HEK293 (cell line): ENCODE measurements around the gene NOS1AP.
A peak's percentile ranks its signal among the peaks of the same experiment; 100 is the strongest.

Source experiments
- BCL11A ChIP-seq: fragments of 450-650 bp; formaldehyde crosslinking; IDR thresholded peaks from 2 replicates; pipeline ENCODE4 v1.5.1; 2016; ENCODE audit warnings: low read depth, missing biosample characterization, missing genetic modification characterization
- CTCF ChIP-seq: fragments of 450-650 bp; formaldehyde crosslinking; IDR thresholded peaks from 2 replicates; pipeline ENCODE4 v1.5.1; 2016; ENCODE audit warnings: missing biosample characterization, missing genetic modification characterization
- ELK4 ChIP-seq: IDR thresholded peaks from 2 replicates; pipeline ENCODE4 v1.6.1; 2011; ENCODE audit warnings: mild to moderate bottlenecking, low read depth, low read length, borderline replicate concordance
- FEZF1 ChIP-seq: fragments of 450-650 bp; formaldehyde crosslinking; IDR thresholded peaks from 2 replicates; pipeline ENCODE4 v1.5.1; 2016; ENCODE audit warnings: missing biosample characterization, missing genetic modification characterization
- GLIS1 ChIP-seq: fragments of 450-650 bp; formaldehyde crosslinking; IDR thresholded peaks from 2 replicates; pipeline ENCODE4 v1.5.1; 2016; ENCODE audit warnings: missing biosample characterization, missing genetic modification characterization
- IKZF3 ChIP-seq: fragments of 450-650 bp; IDR thresholded peaks from 2 replicates; pipeline ENCODE4 v1.5.0; 2018; ENCODE audit warnings: missing biosample characterization, mild to moderate bottlenecking, missing genetic modification characterization, moderate library complexity
- MEIS1 ChIP-seq: sonication (generic); formaldehyde crosslinking; IDR thresholded peaks from 2 replicates; pipeline ENCODE4 v1.8.1; 2022; ENCODE audit warnings: missing genetic modification reagents, mild to moderate bottlenecking, borderline replicate concordance
- OSR2 ChIP-seq: fragments of 450-650 bp; formaldehyde crosslinking; IDR thresholded peaks from 2 replicates; pipeline ENCODE4 v1.5.1; 2016; ENCODE audit warnings: missing biosample characterization, missing genetic modification characterization
- SCRT1 ChIP-seq: fragments of 450-650 bp; formaldehyde crosslinking; IDR thresholded peaks from 2 replicates; pipeline ENCODE4 v1.5.1; 2016; ENCODE audit warnings: missing biosample characterization, missing genetic modification characterization, borderline replicate concordance
- ZFP37 ChIP-seq: fragments of 450-650 bp; formaldehyde crosslinking; IDR thresholded peaks from 2 replicates; pipeline ENCODE4 v1.5.1; 2016; ENCODE audit warnings: missing biosample characterization, missing genetic modification characterization
- ZIC2 ChIP-seq: fragments of 450-650 bp; formaldehyde crosslinking; IDR thresholded peaks from 2 replicates; pipeline ENCODE4 v1.5.1; 2016; ENCODE audit warnings: missing biosample characterization, missing genetic modification characterization
- ZNF112 ChIP-seq: fragments of 450-650 bp; formaldehyde crosslinking; IDR thresholded peaks from 2 replicates; pipeline ENCODE4 v1.5.0; 2017; ENCODE audit warnings: missing biosample characterization, missing genetic modification characterization
- ZNF146 ChIP-seq: fragments of 450-650 bp; formaldehyde crosslinking; IDR thresholded peaks from 2 replicates; pipeline ENCODE4 v1.5.1; 2016; ENCODE audit warnings: missing biosample characterization, missing genetic modification characterization
- ZNF155 ChIP-seq: fragments of 450-650 bp; formaldehyde crosslinking; IDR thresholded peaks from 2 replicates; pipeline ENCODE4 v1.5.1; 2016; ENCODE audit warnings: missing biosample characterization, missing genetic modification characterization
- ZNF157 ChIP-seq: fragments of 450-650 bp; formaldehyde crosslinking; IDR thresholded peaks from 2 replicates; pipeline ENCODE4 v1.5.1; 2016; ENCODE audit warnings: missing biosample characterization, missing genetic modification characterization
- ZNF211 ChIP-seq: fragments of 450-650 bp; formaldehyde crosslinking; IDR thresholded peaks from 2 replicates; pipeline ENCODE4 v1.5.1; 2016; ENCODE audit warnings: low read depth, missing biosample characterization, missing genetic modification characterization
- ZNF248 ChIP-seq: fragments of 450-650 bp; formaldehyde crosslinking; IDR thresholded peaks from 2 replicates; pipeline ENCODE4 v1.5.1; 2017; ENCODE audit warnings: missing biosample characterization, missing genetic modification characterization
- ZNF350 ChIP-seq: fragments of 450-650 bp; formaldehyde crosslinking; IDR thresholded peaks from 2 replicates; pipeline ENCODE4 v1.5.0; 2017; ENCODE audit warnings: missing biosample characterization, mild to moderate bottlenecking, missing genetic modification characterization
- ZNF354C ChIP-seq: fragments of 450-650 bp; formaldehyde crosslinking; IDR thresholded peaks from 2 replicates; pipeline ENCODE4 v1.5.1; 2016; ENCODE audit warnings: missing biosample characterization, missing genetic modification characterization, low read depth, borderline replicate concordance
- ZNF391 ChIP-seq: fragments of 450-650 bp; formaldehyde crosslinking; IDR thresholded peaks from 2 replicates; pipeline ENCODE4 v1.5.1; 2016; ENCODE audit warnings: low read depth, missing biosample characterization, missing genetic modification characterization, borderline replicate concordance
- ZNF394 ChIP-seq: fragments of 450-650 bp; formaldehyde crosslinking; IDR thresholded peaks from 2 replicates; pipeline ENCODE4 v1.5.1; 2016; ENCODE audit warnings: missing biosample characterization, missing genetic modification characterization, mild to moderate bottlenecking, moderate library complexity, borderline replicate concordance
- ZNF426 ChIP-seq: fragments of 450-650 bp; formaldehyde crosslinking; IDR thresholded peaks from 2 replicates; pipeline ENCODE4 v1.5.1; 2017; ENCODE audit warnings: missing biosample characterization, missing genetic modification characterization, mild to moderate bottlenecking, inconsistent platforms, moderate library complexity
- ZNF513 ChIP-seq: fragments of 450-650 bp; IDR thresholded peaks from 2 replicates; pipeline ENCODE4 v1.5.1; 2018; ENCODE audit warnings: missing biosample characterization, missing genetic modification characterization
- ZNF514 ChIP-seq: fragments of 450-650 bp; formaldehyde crosslinking; IDR thresholded peaks from 2 replicates; pipeline ENCODE4 v1.5.1; 2016; ENCODE audit warnings: missing biosample characterization, missing genetic modification characterization
- ZNF558 ChIP-seq: fragments of 450-650 bp; formaldehyde crosslinking; IDR thresholded peaks from 2 replicates; pipeline ENCODE4 v1.5.1; 2016; ENCODE audit warnings: missing biosample characterization, missing genetic modification characterization
- ZNF571 ChIP-seq: fragments of 450-650 bp; formaldehyde crosslinking; IDR thresholded peaks from 2 replicates; pipeline ENCODE4 v1.5.0; 2017; ENCODE audit warnings: missing biosample characterization, missing genetic modification characterization
- ZNF658 ChIP-seq: fragments of 450-650 bp; formaldehyde crosslinking; IDR thresholded peaks from 2 replicates; pipeline ENCODE4; 2016; ENCODE audit warnings: missing biosample characterization, missing genetic modification characterization
- ZNF664 ChIP-seq: fragments of 450-650 bp; formaldehyde crosslinking; IDR thresholded peaks from 2 replicates; pipeline ENCODE4 v1.5.1; 2016; ENCODE audit warnings: missing biosample characterization, missing genetic modification characterization
- ZNF692 ChIP-seq: fragments of 450-650 bp; formaldehyde crosslinking; IDR thresholded peaks from 2 replicates; pipeline ENCODE4 v1.5.1; 2016; ENCODE audit warnings: missing biosample characterization, missing genetic modification characterization
- ZNF791 ChIP-seq: fragments of 450-650 bp; formaldehyde crosslinking; IDR thresholded peaks from 2 replicates; pipeline ENCODE4 v1.5.1; 2016; ENCODE audit warnings: missing biosample characterization, missing genetic modification characterization
- TF ChIP-seq, protein P1 (sequence below): fragments of 450-650 bp; formaldehyde crosslinking; IDR thresholded peaks from 2 replicates; pipeline ENCODE4 v1.5.1; 2016; ENCODE audit warnings: missing biosample characterization, missing genetic modification characterization
- TF ChIP-seq, protein P2 (sequence below): fragments of 450-650 bp; formaldehyde crosslinking; IDR thresholded peaks from 2 replicates; pipeline ENCODE4 v1.5.1; 2016; ENCODE audit warnings: missing biosample characterization, missing genetic modification characterization

The NOS1AP gene

GRCh38 chr1:162094271-162094670, 24.8 kb downstream of the NOS1AP start (continued):
- no peak for TF ChIP-seq ZNF514 (tag by site-specific recombination)
- no peak for TF ChIP-seq CTCF
- TF ChIP-seq ZNF394 (tag by site-specific recombination) = no peak
- no peak for TF ChIP-seq MEIS1 (CRISPR knock-in tag)
- TF ChIP-seq ZNF558 (tag by site-specific recombination) = no peak
- no peak for TF ChIP-seq ZNF354C (tag by site-specific recombination)
- no peak for TF ChIP-seq ZIC2 (tag by site-specific recombination)
- peak; percentile 16; the same call in 1 of the 2 replicates for TF ChIP-seq SCRT1 (tag by site-specific recombination)
- no peak for TF ChIP-seq ZNF658 (tag by site-specific recombination)
- TF ChIP-seq ZNF211 (tag by site-specific recombination) = no peak
- no peak for TF ChIP-seq ZNF391 (tag by site-specific recombination)
- no peak for TF ChIP-seq ZNF350 (tag by site-specific recombination)
- TF ChIP-seq ZNF426 (tag by site-specific recombination) = no peak
- peak; percentile 13; the same call in 1 of the 2 replicates for TF ChIP-seq GLIS1 (tag by site-specific recombination)
- peak; percentile 50; the same call in 1 of the 2 replicates for TF ChIP-seq ZNF692 (tag by site-specific recombination)
- TF ChIP-seq ELK4 = no peak
- peak; percentile 97 for TF ChIP-seq FEZF1
- TF ChIP-seq OSR2 (tag by site-specific recombination) = peak; percentile 87
- no peak for TF ChIP-seq ZNF513 (tag by site-specific recombination)
- no peak for TF ChIP-seq ZFP37 (tag by site-specific recombination)
- no peak for TF ChIP-seq ZNF248 (tag by site-specific recombination)
- TF ChIP-seq IKZF3 = peak; percentile 81
- no peak for TF ChIP-seq ZNF146
- TF ChIP-seq ZNF664 (tag by site-specific recombination) = peak; percentile 60
- no peak for TF ChIP-seq BCL11A (tag by site-specific recombination)
- no peak for TF ChIP-seq ZNF791 (tag by site-specific recombination)
- no peak for TF ChIP-seq ZNF155 (tag by site-specific recombination)
- TF ChIP-seq, protein P1, sequence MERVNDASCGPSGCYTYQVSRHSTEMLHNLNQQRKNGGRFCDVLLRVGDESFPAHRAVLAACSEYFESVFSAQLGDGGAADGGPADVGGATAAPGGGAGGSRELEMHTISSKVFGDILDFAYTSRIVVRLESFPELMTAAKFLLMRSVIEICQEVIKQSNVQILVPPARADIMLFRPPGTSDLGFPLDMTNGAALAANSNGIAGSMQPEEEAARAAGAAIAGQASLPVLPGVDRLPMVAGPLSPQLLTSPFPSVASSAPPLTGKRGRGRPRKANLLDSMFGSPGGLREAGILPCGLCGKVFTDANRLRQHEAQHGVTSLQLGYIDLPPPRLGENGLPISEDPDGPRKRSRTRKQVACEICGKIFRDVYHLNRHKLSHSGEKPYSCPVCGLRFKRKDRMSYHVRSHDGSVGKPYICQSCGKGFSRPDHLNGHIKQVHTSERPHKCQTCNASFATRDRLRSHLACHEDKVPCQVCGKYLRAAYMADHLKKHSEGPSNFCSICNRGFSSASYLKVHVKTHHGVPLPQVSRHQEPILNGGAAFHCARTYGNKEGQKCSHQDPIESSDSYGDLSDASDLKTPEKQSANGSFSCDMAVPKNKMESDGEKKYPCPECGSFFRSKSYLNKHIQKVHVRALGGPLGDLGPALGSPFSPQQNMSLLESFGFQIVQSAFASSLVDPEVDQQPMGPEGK (tag by site-specific recombination) = no peak
- no peak for TF ChIP-seq ZNF112 (tag by site-specific recombination)
- TF ChIP-seq, protein P2, sequence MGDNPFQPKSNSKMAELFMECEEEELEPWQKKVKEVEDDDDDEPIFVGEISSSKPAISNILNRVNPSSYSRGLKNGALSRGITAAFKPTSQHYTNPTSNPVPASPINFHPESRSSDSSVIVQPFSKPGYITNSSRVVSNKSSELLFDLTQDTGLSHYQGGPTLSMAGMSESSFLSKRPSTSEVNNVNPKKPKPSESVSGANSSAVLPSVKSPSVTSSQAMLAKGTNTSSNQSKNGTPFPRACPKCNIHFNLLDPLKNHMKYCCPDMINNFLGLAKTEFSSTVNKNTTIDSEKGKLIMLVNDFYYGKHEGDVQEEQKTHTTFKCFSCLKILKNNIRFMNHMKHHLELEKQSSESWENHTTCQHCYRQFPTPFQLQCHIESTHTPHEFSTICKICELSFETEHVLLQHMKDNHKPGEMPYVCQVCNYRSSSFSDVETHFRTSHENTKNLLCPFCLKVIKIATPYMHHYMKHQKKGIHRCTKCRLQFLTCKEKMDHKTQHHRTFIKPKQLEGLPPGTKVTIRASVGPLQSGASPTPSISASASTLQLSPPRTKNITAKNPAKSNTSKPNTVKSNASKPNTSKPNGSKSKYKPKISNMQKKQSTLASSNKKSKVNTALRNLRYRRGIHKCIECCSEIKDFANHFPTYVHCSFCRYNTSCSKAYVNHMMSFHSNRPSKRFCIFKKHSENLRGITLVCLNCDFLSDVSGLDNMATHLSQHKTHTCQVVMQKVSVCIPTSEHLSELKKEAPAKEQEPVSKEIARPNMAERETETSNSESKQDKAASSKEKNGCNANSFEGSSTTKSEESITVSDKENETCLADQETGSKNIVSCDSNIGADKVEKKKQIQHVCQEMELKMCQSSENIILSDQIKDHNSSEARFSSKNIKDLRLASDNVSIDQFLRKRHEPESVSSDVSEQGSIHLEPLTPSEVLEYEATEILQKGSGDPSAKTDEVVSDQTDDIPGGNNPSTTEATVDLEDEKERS (tag by site-specific recombination) = no peak
- TF ChIP-seq ZNF157 (tag by site-specific recombination) = no peak
- TF ChIP-seq ZNF571 (tag by site-specific recombination) = no peak
